GM19238 (cell line): Measurements from ENCODE around the gene TMC6.

ENCODE experiments used
- DNase-seq: peaks from one replicate; pipeline ENCODE4 v3.0.0; 2011; ENCODE audit warnings: low spot score; ENCODE audit not compliant: insufficient read length

TMC6 gene

GRCh38 chr17:78137392-78138203 is 9.0 kb upstream of the TMC6 start:
- DNase-seq, result no peak

- no peak for DNase-seq
Measured at GRCh38 chr17:78135858-78136500, 7.4 kb upstream of the TMC6 start.

- DNase-seq, result no peak
Measured at GRCh38 chr17:78134899-78135385, 6.4 kb upstream of the TMC6 start.

- DNase-seq, result peak; percentile 62
Measured at GRCh38 chr17:78133971-78134898, 5.7 kb upstream of the TMC6 start.

GRCh38 chr17:78133179-78133951 is 4.8 kb upstream of the TMC6 start:
- DNase-seq, result no peak

- no peak for DNase-seq
Measured at GRCh38 chr17:78132767-78133178, 4.2 kb upstream of the TMC6 start.

GRCh38 chr17:78132084-78132676 is 3.6 kb upstream of the TMC6 start:
- peak; percentile 58 for DNase-seq

GRCh38 chr17:78131172-78132083 is 2.9 kb upstream of the TMC6 start:
- DNase-seq, result no peak

- DNase-seq, result peak; percentile 84
Measured at GRCh38 chr17:78130437-78131101, 2.0 kb upstream of the TMC6 start, which contains the start of gene TMC8. TMC8 (plus strand) TSS chr17:78130771; CDS start chr17:78131589, 818 bp downstream.

GRCh38 chr17:78130090-78130436 is 1.5 kb upstream of the TMC6 start:
- DNase-seq, result no peak

GRCh38 chr17:78129351-78130089 is 965 bp upstream of the TMC6 start:
- DNase-seq, result no peak

GRCh38 chr17:78127888-78128550 is 536 bp downstream of the TMC6 start:
- no peak for DNase-seq

GRCh38 chr17:78127239-78127887 is 1.2 kb downstream of the TMC6 start:
- DNase-seq, result peak; percentile 81

GRCh38 chr17:78126895-78127238 is 1.7 kb downstream of the TMC6 start:
- DNase-seq, result no peak

- DNase-seq, result no peak
Measured at GRCh38 chr17:78125976-78126894, 2.3 kb downstream of the TMC6 start.
